G401 (cell line): ENCODE results near the gene TMTC4. TPM values are rescaled to one million over a fixed set of nuclear protein-coding genes. Genes with fewer than 3 reads are reported as not detected.
"Not testable (repeated sequence)": the region's sequence is repeated elsewhere in the genome, so short reads cannot be mapped to it uniquely, and the experiment has no call there.

ENCODE experiments used
- DNase-seq: peaks from one replicate; pipeline ENCODE4 v3.0.0-alpha.2; 2015; ENCODE audit warnings: low spot score
- in situ Hi-C: cut with HindIII; loops from 2 replicates; pipeline ENCODE4 v1.10.0; 2016; ENCODE audit warnings: low sequenced_read_pairs, mixed read lengths
- total RNA-seq: library from RNA; depleted of rRNA; stranded (reverse); fragments of >200 nt; shearing (Covaris generic); gene quantifications from 2 replicates; pipeline ENCODE4 v1.2.3, GENCODE V29; 2014; rRNA removed

Gene TMTC4, protein sequence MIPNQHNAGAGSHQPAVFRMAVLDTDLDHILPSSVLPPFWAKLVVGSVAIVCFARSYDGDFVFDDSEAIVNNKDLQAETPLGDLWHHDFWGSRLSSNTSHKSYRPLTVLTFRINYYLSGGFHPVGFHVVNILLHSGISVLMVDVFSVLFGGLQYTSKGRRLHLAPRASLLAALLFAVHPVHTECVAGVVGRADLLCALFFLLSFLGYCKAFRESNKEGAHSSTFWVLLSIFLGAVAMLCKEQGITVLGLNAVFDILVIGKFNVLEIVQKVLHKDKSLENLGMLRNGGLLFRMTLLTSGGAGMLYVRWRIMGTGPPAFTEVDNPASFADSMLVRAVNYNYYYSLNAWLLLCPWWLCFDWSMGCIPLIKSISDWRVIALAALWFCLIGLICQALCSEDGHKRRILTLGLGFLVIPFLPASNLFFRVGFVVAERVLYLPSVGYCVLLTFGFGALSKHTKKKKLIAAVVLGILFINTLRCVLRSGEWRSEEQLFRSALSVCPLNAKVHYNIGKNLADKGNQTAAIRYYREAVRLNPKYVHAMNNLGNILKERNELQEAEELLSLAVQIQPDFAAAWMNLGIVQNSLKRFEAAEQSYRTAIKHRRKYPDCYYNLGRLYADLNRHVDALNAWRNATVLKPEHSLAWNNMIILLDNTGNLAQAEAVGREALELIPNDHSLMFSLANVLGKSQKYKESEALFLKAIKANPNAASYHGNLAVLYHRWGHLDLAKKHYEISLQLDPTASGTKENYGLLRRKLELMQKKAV
- total RNA-seq, result 28.7 and 49.1 TPM in 2 replicates

- DNase-seq, result no peak
- in situ Hi-C loops, result no loop called here
Observed at GRCh38 chr13:100674572-100674871, at the start of gene TMTC4. TSS of gene TMTC4 (minus strand) at chr13:100674795. CDS start at chr13:100670362, 4,433 bp downstream.

- no peak for DNase-seq
- in situ Hi-C loops, result no loop called here
Observed at GRCh38 chr13:100722517-100722916, 47.9 kb upstream of the TMTC4 start.

DNA sequence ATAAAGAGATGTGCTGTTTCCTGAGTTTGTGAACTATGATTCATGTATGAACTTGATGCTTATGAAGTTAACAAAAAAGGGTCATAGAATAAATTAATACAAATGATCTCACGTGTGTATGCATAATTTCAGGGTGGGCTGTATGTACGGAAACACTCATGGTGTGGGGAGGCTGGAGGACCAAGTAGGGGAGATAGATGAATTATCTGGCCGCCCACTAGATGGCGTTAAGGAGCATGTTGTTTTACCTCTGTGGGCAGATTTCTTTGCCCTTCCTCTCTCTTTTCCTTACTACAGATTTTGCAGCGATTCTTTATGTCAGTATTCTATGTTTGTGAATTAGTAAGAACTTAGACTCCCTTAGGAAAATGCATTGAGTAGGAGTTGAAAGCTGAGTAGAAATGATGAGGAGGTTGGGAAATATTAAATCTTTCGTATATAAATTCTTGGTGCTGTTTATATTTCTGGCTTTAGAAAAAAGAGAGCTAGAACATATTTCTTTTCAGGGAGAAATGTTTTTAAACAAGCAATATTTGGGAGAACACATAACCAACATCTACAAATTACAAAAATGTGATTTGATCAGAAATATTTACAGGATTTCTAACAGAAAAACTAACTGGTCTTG is 47.4 kb upstream of the TMTC4 start:
- in situ Hi-C loops, result no loop called here

GRCh38 chr13:100715604-100716003 is 41.0 kb upstream of the TMTC4 start:
- DNase-seq, result no peak
- in situ Hi-C loops, result no loop called here

More for the DNA sequence above, 47.4 kb upstream of the TMTC4 start:
- DNase-seq, result peak; percentile 57

DNA sequence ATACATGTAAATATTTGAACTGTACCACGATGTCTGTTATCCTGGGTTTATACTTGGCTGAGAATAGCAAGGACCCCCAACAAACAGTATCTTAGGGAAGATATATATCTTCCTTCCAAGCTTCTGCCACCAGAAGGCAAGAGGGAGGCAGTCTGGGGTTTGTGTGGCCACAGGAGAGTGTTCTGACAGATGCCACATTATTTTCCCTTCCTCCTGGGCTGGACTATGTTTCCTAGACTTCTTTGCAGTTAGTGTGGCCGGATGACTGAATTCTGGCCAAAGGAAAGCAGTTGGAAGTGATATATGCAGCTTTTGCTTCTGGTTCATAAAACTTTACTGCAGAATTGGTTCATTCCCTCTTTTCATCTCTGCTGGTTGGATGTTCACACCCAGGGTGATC is 39.9 kb upstream of the TMTC4 start:
- in situ Hi-C loops, result no loop called here
- DNase-seq, result no peak

GRCh38 chr13:100710176-100710575 is 35.6 kb upstream of the TMTC4 start:
- DNase-seq, result no peak
- in situ Hi-C loops, result no loop called here

DNA sequence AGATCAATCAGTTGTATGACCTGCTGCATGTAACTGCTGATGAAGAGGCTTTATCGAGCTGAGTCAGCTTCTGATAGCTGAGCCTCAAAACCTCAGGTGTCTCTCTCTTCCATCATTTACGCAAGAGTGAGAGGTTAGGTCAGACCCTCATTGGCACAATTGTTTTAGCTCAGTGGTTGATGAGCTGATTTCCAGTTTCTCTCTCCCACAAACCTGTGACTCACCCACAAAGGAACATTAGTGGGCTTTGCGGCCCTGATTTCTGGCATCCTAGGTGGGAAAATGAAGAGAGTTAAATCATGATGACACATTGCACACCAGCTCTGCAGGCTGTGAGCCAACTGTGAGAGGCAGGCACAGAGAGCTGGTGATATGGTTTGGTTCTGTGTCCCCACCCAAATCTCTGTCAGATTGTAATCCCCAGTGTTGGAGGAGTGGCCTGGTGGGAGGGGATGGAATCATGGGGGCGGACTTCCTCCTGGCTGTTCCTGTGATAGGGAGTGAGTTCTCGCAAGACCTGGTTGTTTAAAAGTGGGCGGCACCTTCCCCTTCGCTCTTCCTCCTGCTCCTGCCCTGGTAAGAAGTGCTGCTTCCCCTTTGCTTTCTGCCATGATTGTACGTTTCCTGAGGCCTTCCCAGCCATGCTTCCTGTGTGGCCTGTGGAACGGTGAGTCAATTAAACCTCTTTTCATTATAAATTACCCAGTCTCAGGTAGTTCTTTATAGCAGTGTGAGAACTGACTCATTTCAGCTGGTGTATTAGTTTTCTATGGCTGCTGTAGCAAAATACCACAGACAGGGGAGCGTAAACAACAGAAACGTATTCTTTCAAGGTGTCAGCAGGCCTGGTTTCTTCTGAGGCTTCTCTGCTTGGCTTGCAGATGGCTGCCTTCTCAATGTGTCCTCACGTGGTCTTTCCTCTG is 33.5 kb upstream of the TMTC4 start:
- in situ Hi-C loops, result no loop called here
- no peak for DNase-seq

DNA sequence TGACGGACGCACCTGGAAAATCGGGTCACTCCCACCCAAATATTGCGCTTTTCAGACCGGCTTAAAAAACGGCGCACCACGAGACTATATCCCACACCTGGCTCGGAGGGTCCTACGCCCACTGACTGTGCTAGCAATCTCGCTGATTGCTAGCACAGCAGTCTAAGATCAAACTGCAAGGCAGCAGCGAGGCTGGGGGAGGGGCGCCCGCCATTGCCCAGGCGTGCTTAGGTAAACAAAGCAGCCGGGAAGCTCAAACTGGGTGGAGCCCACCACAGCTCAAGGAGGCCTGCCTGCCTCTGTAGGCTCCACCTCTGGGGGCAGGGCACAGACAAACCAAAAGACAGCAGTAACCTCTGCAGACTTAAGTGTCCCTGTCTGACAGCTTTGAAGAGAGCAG is 23.7 kb upstream of the TMTC4 start:
- in situ Hi-C loops, result not testable (repeated sequence)

GRCh38 chr13:100695509-100695773 is 20.8 kb upstream of the TMTC4 start:
- in situ Hi-C loops, result no loop called here
- DNase-seq, result no peak

More for the DNA sequence above, 23.7 kb upstream of the TMTC4 start:
- not testable (repeated sequence) for DNase-seq

- DNase-seq, result no peak
- in situ Hi-C loops, result no loop called here
Observed at GRCh38 chr13:100694722-100695508, 20.3 kb upstream of the TMTC4 start.

DNA sequence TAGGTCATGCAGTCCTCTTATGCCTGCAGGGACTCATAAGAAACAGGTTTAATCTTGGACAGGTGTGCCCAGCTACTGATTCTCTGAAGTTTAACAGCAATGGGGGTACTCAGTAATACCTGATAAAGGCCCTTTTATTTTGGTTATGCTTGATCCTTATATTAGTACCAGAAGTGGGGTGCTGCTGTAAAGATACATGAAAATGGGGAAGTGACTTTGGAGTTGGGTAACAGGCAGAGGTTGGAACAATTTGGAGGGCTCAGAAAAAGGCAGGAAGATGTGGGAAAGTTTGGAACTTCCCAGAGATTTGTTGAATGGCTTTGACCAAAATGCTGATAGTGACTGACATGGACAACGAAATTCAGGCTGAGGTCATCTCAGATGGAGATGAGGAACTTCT is 14.6 kb upstream of the TMTC4 start:
- DNase-seq, result no peak
- in situ Hi-C loops, result no loop called here

DNA sequence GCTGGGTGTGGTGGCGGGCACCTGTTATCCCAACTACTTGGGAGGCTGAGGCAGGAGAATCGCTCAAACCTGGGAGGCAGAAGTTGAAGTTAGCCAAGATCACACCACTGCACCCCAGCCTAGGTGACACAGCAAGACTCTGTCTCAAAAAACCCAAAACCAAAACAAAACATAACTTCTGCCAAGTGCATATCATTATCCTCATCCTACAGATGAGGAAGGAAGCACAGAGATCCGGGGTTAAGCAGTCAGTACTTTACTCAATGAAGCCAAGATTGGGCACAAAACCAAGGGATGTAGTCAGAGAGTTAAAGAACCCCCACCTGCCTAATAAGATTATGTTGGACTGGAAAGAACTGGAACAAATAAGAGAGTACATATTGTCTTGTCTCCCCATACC is 5.5 kb upstream of the TMTC4 start:
- in situ Hi-C loops, result no loop called here
- DNase-seq, result no peak

DNA sequence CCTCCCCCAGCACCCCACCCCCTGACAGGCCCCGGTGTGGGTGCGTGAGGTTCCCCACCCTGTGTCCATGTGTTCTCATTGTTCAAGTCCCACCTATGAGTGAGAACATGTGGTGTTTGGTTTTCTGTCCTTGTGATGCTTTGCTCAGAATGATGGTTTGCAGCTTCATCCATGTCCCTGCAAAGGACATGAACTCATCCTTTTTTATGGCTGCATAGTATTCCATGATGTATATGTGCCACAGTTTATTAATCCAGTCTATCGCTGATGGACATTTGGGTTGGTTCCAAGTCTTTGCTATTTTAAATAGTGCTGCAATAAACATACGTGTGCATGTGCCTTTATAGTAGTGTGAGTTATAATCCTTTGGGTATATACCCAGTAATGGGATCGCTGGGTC is 2.5 kb upstream of the TMTC4 start:
- DNase-seq, in situ Hi-C loops: not testable (repeated sequence)

DNA sequence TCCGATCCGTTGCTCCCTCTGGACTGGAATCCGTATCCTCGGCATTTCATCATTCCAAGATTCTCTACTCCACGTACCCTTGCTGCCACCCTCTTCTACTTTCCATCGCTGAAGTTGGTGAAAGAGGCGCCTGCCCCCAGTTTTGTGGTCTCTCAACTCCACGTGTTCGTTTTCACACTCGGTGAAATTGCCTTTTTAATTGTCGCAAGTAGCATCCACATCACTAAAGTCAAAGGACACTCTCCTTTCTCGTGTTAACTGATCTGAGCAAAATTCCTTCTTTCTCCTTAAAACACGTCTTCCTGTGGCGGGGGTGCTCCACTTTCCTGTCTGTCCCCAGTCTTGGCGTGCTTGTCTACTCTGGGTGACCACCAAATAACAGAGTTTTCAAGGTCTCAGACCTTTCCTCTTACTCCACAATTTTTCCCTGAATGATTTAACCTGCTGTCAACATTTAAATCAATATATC is 1.1 kb upstream of the TMTC4 start:
- no peak for DNase-seq
- in situ Hi-C loops, result no loop called here

DNA sequence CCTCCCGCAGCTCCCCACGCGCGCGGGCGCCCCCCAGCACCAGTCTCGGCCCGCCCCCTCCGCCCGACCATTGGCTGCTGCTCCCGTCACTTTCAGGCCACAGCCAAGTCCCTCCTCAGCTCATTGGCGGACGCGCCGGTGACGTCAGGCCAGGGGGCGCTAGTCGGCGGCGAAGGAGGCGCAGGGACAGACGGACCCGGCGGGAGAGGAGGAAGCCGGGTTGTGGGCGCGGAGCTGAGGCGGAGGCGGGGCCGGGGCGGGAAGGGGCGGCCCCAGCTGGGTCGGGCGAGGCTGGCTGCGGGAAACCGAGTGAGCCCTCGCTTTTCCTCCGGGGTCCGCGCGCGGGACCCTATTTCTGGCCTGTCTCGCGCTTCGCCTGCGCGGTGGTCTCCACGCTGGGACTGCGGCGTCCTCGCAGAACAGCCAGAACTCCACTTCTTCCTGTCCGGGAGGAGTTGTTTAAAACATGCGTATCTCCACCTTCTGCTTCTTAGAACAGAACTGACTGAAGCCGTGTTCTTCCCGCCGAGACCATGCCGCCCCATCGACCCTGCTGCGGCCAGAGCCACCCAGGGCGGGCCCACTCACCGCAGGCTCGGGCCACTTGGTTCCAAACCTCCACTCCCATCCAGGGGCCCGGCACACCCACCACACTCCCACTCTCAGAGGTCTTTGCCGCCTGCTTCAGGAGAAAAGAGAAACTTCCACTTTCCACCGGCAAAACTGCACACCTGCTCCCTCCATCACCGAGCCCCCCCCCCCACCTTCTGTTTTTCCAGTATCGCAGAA is 471 bp upstream of the TMTC4 start:
- in situ Hi-C loops, result no loop called here
- peak; percentile 97 for DNase-seq

GRCh38 chr13:100673713-100674571 is 653 bp downstream of the TMTC4 start:
- in situ Hi-C loops, result no loop called here
- peak; percentile 63 for DNase-seq

GRCh38 chr13:100673376-100673712 is 1.3 kb downstream of the TMTC4 start:
- DNase-seq, result no peak
- in situ Hi-C loops, result no loop called here
